ENCODE data around the gene DCLRE1C.

DNA sequence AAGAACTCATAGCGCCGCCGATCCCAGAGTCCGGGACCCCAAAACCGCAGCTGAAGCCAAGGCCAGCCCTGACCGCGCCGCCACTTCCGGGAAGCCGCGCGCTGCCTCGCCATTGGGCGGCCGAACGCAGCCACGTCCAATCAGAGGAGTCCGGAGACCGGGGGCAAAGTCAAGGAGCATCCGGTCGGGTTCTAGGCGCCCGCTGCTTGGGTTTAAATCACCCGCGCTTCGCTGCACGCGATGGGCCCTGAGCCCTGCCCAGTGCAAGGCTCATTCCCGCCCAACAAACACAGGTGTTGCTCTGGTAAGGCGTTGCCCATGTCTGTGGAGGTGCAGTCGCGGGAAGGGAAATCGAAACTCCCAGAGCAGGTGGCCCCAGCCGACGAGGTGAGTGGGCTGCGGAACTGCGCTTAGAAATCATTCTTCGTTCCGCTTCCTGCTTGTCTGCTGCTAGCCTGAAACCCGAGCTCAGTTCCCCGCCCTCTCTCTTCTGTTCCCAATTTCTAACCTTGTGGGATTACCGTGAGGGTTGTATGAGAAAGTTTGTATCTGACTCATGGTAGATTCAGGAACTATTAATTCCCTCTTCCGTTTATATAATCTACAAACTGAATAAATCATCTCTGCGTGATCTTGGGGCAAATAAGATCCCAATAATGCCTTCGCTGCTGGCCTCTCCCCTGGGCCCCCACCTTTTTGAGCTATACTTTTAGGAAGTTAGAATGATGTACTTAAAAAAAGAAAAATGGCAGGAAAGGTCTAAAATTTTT lies at the start of gene DCLRE1C:
- TF ChIP-seq, protein P1, sequence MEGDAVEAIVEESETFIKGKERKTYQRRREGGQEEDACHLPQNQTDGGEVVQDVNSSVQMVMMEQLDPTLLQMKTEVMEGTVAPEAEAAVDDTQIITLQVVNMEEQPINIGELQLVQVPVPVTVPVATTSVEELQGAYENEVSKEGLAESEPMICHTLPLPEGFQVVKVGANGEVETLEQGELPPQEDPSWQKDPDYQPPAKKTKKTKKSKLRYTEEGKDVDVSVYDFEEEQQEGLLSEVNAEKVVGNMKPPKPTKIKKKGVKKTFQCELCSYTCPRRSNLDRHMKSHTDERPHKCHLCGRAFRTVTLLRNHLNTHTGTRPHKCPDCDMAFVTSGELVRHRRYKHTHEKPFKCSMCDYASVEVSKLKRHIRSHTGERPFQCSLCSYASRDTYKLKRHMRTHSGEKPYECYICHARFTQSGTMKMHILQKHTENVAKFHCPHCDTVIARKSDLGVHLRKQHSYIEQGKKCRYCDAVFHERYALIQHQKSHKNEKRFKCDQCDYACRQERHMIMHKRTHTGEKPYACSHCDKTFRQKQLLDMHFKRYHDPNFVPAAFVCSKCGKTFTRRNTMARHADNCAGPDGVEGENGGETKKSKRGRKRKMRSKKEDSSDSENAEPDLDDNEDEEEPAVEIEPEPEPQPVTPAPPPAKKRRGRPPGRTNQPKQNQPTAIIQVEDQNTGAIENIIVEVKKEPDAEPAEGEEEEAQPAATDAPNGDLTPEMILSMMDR (IDR thresholded peaks at IDR 0.05), result no peak
- TF ChIP-seq POLR2A (IDR thresholded peaks at IDR 0.05) (peak in 1 of 2 donors; percentile 11), POLR2AphosphoS5 (IDR thresholded peaks at IDR 0.05) (peak in 2 of 3 donors; percentile 82 to 84)

All from suprapubic skin (tissue), 4 donors.